Measurements from ENCODE around the gene PIF1.

PIF1 gene

DNA sequence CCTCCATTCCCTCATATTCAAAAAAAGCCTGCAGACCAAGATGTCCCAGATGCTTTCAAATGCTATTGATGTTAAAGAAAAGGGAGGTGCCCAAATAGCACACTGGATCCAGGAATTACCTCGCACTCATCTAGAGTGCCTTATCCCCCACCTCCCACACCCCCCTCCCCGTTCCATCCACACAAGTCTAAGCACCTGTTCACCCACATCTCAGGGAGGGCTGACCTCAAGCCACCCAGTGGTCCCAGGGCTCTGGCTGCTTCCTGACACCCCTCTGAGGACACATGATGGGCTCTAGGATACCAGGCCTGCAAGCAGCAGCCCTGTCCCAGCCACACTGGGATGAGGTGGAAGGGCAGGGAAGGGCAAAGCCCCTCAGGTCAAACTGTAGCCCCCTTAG, 54.8 kb downstream of the PIF1 start:
- no peak for DNase-seq (ENCODE audit: low read depth in 2 of 2)
- H3K4me3 ChIP-seq (replicated peaks in 1 of 2; ENCODE audit: low read depth in 2 of 2, low read length in 2 of 2), result no peak overlapping the region
- TF ChIP-seq, protein P1, sequence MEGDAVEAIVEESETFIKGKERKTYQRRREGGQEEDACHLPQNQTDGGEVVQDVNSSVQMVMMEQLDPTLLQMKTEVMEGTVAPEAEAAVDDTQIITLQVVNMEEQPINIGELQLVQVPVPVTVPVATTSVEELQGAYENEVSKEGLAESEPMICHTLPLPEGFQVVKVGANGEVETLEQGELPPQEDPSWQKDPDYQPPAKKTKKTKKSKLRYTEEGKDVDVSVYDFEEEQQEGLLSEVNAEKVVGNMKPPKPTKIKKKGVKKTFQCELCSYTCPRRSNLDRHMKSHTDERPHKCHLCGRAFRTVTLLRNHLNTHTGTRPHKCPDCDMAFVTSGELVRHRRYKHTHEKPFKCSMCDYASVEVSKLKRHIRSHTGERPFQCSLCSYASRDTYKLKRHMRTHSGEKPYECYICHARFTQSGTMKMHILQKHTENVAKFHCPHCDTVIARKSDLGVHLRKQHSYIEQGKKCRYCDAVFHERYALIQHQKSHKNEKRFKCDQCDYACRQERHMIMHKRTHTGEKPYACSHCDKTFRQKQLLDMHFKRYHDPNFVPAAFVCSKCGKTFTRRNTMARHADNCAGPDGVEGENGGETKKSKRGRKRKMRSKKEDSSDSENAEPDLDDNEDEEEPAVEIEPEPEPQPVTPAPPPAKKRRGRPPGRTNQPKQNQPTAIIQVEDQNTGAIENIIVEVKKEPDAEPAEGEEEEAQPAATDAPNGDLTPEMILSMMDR (IDR thresholded peaks at IDR 0.05; ENCODE audit: low read depth, low read length), result no peak

DNA sequence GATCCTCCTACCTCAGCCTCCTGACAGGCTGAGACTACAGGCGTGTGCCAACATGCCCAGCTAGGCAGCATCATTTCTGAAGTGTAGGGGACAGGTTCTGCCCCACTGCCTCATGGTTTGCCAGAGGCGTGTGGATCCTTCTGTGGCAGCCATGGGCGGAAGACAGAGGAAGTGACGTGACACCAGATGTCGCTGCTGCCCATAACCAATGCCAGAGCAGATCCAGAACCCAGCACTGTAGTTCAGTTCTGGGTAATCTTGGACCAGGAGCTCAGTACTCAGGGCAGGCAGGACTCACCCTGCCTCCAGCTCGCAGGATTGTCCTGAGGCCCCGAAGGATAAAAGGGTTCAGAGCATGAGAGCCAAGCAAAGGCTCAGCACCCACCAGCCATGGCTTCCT, 58.2 kb downstream of the PIF1 start:
- H3K4me3 ChIP-seq (replicated peaks in 1 of 2; ENCODE audit: low read depth in 2 of 2, low read length in 2 of 2), result no peak overlapping the region
- no peak for DNase-seq (ENCODE audit: low read depth in 2 of 2)
- TF ChIP-seq, protein P1 (IDR thresholded peaks at IDR 0.05; ENCODE audit: low read depth, low read length), result no peak

DNA sequence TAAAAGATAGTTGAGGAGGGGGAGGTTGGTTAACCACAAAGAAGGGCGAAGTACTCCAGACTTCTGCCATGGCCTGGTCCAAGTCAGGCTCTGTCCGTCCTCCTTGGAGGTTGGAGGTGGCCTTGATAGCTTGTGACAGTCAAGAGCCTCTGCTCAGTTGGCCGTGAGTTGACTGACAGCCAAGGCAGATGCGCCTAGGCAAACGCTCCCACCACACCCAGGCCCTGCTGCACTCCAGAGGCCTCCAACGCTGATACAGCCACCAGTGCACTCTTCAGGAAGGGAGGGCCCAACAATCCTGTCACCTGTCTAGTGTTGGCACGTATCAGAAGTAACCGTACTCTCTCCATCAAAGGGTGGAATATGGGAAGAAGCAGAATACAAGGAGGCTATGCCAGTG, 59.4 kb downstream of the PIF1 start:
- H3K4me3 ChIP-seq (replicated peaks in 1 of 2; ENCODE audit: low read depth in 2 of 2, low read length in 2 of 2), result no peak overlapping the region
- DNase-seq (ENCODE audit: low read depth in 2 of 2), result no peak
- TF ChIP-seq, protein P1 (IDR thresholded peaks at IDR 0.05; ENCODE audit: low read depth, low read length), result no peak
